ENCODE results near the gene THSD7A.

DNA sequence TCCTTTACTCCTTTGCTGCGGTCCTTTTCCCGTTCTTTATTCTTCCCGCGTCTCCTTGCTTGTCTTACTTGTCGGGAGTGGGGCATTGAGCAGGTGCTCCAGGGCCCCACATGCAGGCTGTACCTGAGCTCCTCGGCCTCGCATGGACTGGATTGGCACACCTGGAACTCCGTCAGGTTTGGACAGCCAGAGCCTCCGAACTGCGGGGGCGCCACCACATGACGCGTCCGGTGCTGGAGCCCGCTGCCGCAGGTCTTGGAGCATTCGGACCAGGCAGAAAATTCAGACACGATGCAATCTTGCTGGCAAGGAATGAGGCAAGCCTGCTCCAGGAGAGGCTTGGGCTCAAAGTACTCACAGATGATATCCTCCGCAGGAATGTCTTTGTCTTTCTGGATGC lies 195.7 kb downstream of the THSD7A start:
- TF ChIP-seq FOXP1 (CRISPR knock-in tag; IDR thresholded peaks at IDR 0.05), result no peak
- no peak for TF ChIP-seq POLR2A (conservative IDR thresholded peaks at IDR 0.05)
- TF ChIP-seq, protein P1, sequence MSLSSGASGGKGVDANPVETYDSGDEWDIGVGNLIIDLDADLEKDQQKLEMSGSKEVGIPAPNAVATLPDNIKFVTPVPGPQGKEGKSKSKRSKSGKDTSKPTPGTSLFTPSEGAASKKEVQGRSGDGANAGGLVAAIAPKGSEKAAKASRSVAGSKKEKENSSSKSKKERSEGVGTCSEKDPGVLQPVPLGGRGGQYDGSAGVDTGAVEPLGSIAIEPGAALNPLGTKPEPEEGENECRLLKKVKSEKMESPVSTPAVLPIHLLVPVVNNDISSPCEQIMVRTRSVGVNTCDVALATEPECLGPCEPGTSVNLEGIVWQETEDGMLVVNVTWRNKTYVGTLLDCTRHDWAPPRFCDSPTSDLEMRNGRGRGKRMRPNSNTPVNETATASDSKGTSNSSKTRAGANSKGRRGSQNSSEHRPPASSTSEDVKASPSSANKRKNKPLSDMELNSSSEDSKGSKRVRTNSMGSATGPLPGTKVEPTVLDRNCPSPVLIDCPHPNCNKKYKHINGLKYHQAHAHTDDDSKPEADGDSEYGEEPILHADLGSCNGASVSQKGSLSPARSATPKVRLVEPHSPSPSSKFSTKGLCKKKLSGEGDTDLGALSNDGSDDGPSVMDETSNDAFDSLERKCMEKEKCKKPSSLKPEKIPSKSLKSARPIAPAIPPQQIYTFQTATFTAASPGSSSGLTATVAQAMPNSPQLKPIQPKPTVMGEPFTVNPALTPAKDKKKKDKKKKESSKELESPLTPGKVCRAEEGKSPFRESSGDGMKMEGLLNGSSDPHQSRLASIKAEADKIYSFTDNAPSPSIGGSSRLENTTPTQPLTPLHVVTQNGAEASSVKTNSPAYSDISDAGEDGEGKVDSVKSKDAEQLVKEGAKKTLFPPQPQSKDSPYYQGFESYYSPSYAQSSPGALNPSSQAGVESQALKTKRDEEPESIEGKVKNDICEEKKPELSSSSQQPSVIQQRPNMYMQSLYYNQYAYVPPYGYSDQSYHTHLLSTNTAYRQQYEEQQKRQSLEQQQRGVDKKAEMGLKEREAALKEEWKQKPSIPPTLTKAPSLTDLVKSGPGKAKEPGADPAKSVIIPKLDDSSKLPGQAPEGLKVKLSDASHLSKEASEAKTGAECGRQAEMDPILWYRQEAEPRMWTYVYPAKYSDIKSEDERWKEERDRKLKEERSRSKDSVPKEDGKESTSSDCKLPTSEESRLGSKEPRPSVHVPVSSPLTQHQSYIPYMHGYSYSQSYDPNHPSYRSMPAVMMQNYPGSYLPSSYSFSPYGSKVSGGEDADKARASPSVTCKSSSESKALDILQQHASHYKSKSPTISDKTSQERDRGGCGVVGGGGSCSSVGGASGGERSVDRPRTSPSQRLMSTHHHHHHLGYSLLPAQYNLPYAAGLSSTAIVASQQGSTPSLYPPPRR (CRISPR knock-in tag; IDR thresholded peaks at IDR 0.05; ENCODE audit: borderline replicate concordance), result no peak
- TF ChIP-seq, protein P2, sequence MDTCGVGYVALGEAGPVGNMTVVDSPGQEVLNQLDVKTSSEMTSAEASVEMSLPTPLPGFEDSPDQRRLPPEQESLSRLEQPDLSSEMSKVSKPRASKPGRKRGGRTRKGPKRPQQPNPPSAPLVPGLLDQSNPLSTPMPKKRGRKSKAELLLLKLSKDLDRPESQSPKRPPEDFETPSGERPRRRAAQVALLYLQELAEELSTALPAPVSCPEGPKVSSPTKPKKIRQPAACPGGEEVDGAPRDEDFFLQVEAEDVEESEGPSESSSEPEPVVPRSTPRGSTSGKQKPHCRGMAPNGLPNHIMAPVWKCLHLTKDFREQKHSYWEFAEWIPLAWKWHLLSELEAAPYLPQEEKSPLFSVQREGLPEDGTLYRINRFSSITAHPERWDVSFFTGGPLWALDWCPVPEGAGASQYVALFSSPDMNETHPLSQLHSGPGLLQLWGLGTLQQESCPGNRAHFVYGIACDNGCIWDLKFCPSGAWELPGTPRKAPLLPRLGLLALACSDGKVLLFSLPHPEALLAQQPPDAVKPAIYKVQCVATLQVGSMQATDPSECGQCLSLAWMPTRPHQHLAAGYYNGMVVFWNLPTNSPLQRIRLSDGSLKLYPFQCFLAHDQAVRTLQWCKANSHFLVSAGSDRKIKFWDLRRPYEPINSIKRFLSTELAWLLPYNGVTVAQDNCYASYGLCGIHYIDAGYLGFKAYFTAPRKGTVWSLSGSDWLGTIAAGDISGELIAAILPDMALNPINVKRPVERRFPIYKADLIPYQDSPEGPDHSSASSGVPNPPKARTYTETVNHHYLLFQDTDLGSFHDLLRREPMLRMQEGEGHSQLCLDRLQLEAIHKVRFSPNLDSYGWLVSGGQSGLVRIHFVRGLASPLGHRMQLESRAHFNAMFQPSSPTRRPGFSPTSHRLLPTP (IDR thresholded peaks at IDR 0.05; ENCODE audit: borderline replicate concordance, extremely low read depth, insufficient read length), result no peak
- no peak for TF ChIP-seq SMC3 (conservative IDR thresholded peaks at IDR 0.05; ENCODE audit: insufficient read depth, low read depth, low read length)
- no peak for TF ChIP-seq NFYB (IDR thresholded peaks at IDR 0.05; ENCODE audit: extremely low read depth, insufficient read length)
- no peak for TF ChIP-seq TBP (optimal IDR thresholded peaks at IDR 0.05; ENCODE audit: low read depth, low read length)
- no peak for TF ChIP-seq GABPA (tag; conservative IDR thresholded peaks at IDR 0.05; ENCODE audit: low read depth)
- no peak for TF ChIP-seq EZH2 (IDR thresholded peaks at IDR 0.05; ENCODE audit: borderline replicate concordance, low read depth, low read length)
- TF ChIP-seq, protein P3, sequence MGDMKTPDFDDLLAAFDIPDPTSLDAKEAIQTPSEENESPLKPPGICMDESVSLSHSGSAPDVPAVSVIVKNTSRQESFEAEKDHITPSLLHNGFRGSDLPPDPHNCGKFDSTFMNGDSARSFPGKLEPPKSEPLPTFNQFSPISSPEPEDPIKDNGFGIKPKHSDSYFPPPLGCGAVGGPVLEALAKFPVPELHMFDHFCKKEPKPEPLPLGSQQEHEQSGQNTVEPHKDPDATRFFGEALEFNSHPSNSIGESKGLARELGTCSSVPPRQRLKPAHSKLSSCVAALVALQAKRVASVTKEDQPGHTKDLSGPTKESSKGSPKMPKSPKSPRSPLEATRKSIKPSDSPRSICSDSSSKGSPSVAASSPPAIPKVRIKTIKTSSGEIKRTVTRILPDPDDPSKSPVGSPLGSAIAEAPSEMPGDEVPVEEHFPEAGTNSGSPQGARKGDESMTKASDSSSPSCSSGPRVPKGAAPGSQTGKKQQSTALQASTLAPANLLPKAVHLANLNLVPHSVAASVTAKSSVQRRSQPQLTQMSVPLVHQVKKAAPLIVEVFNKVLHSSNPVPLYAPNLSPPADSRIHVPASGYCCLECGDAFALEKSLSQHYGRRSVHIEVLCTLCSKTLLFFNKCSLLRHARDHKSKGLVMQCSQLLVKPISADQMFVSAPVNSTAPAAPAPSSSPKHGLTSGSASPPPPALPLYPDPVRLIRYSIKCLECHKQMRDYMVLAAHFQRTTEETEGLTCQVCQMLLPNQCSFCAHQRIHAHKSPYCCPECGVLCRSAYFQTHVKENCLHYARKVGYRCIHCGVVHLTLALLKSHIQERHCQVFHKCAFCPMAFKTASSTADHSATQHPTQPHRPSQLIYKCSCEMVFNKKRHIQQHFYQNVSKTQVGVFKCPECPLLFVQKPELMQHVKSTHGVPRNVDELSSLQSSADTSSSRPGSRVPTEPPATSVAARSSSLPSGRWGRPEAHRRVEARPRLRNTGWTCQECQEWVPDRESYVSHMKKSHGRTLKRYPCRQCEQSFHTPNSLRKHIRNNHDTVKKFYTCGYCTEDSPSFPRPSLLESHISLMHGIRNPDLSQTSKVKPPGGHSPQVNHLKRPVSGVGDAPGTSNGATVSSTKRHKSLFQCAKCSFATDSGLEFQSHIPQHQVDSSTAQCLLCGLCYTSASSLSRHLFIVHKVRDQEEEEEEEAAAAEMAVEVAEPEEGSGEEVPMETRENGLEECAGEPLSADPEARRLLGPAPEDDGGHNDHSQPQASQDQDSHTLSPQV (IDR thresholded peaks at IDR 0.05), result no peak
